GM23338 (cell line): Measurements from ENCODE around the gene PRPF6.

Experiments used
- EZH2 ChIP-seq: fragments of 200-600 bp; sonication (generic); IDR thresholded peaks from one replicate; pipeline ENCODE4 v1.8.0; 2017; ENCODE audit warnings: antibody characterized with exemption, mild to moderate bottlenecking, low read depth; ENCODE audit not compliant: unreplicated experiment
- POLR2AphosphoS5 ChIP-seq: IDR thresholded peaks from 2 replicates; pipeline ENCODE4 v1.6.1; 2016; ENCODE audit warnings: antibody characterized with exemption, low read depth
- ZNF114 ChIP-seq: fragments of 250-450 bp; sonication (Bioruptor Pico); IDR thresholded peaks from 2 replicates; pipeline ENCODE4 v1.5.0; 2020; ENCODE audit warnings: mild to moderate bottlenecking, moderate library complexity
- TF ChIP-seq, protein P1 (sequence below), 2 experiments: fragments of 200-600 bp in 1 of 2; sonication (generic) in 1 of 2; conservative IDR thresholded peaks; 2 replicates each; pipeline versions ENCODE4 v1.5.1 to v1.6.1; 2016 to 2017; ENCODE audit warnings: antibody characterized with exemption in 2 of 2, low read depth in 2 of 2, mild to moderate bottlenecking in 2 of 2, moderate library complexity in 1 of 2

DNA sequence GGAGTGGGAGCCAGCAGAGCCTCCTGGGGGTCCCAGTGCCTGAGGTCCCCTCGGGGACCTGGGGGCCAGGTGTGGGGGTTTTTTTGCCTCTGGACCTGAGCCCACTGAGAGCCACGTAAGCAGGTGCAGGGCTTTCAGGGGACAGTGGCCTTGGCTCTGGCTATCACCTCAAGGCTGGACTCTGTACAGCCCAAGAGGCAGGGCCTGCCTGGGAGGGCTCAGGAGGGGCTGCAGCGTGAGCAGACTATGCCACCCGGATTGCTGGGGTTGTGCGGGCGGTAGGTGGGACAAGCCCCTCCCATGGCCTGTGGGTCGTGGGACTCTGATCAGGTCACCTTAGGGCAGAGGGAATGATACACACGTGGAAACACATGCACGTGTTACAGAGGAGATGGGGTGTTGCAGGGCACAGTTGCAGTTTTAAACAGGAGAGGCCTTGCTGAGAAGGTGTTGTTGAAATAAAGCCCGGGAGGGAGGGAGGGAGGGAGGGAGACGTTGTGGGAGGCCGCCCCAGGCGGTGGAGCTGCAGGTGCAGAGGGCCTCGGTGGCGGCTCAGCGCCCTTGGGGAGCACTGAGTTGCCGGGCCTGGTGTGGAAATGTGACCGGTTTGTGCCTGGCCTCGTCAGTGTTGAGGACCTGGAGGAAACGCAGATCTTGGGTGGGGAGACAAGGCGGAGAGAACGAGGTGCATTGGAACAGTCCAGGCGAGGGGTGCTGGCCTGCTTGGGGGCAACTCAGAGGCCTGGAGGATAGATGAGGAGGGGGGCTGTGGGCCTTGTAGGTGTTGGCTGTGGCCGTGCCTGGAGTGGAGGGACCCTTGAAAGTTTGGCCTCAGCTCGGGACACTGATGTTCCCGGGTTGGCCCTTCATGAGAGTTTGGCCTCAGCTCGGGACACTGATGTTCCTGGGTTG is 84.4 kb downstream of the PRPF6 start:
- TF ChIP-seq, protein P1, sequence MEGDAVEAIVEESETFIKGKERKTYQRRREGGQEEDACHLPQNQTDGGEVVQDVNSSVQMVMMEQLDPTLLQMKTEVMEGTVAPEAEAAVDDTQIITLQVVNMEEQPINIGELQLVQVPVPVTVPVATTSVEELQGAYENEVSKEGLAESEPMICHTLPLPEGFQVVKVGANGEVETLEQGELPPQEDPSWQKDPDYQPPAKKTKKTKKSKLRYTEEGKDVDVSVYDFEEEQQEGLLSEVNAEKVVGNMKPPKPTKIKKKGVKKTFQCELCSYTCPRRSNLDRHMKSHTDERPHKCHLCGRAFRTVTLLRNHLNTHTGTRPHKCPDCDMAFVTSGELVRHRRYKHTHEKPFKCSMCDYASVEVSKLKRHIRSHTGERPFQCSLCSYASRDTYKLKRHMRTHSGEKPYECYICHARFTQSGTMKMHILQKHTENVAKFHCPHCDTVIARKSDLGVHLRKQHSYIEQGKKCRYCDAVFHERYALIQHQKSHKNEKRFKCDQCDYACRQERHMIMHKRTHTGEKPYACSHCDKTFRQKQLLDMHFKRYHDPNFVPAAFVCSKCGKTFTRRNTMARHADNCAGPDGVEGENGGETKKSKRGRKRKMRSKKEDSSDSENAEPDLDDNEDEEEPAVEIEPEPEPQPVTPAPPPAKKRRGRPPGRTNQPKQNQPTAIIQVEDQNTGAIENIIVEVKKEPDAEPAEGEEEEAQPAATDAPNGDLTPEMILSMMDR (conservative IDR thresholded peaks at IDR 0.05; ENCODE audit: low read depth in 2 of 2): no peak
- TF ChIP-seq EZH2 (no peak), POLR2AphosphoS5 (no peak), ZNF114 (CRISPR knock-in tag) (no peak)
